Bronchial epithelial cell (primary cell): ENCODE data around the gene TXN2. TPM values are rescaled to one million over a fixed set of nuclear protein-coding genes. Genes with fewer than 3 reads are reported as not detected.

Experiments
- DNase-seq: peaks from one replicate; pipeline ENCODE4 v3.0.0-alpha.2; 2010; ENCODE audit warnings: low read depth
- FAIRE-seq: peaks from 2 replicates; lab custom pipeline; 2011; peaks lifted over from hg19 to GRCh38; lab: Jason Lieb, UNC
- H3K27me3 ChIP-seq: 2 replicates; pipeline ENCODE4 v1.5.1; 2011; ENCODE audit warnings: low read length; ENCODE audit not compliant: control insufficient read depth, insufficient read depth
- H3K36me3 ChIP-seq: 2 replicates; pipeline ENCODE4 v1.5.1; 2011; ENCODE audit warnings: low read length; ENCODE audit not compliant: control insufficient read depth, insufficient read depth
- H3K4me3 ChIP-seq: 2 replicates; pipeline ENCODE4 v1.5.1; 2011; ENCODE audit warnings: mild to moderate bottlenecking, low read depth, low read length, control low read depth
- total RNA-seq: library from RNA; depleted of rRNA; stranded (reverse); fragments of >200 nt; gene quantifications from 2 replicates; pipeline ENCODE4 v1.2.1, GENCODE V29; 2014
- TF ChIP-seq, protein P1 (sequence below): IDR thresholded peaks from 2 replicates; pipeline ENCODE4 v1.5.1; 2011; ENCODE audit warnings: mild to moderate bottlenecking, moderate library complexity, low read length, control low read depth, inconsistent platforms; ENCODE audit not compliant: insufficient read depth, severe bottlenecking

Gene TXN2
- total RNA-seq, 1 donor from 2014 or later: 17.9 TPM

DNA sequence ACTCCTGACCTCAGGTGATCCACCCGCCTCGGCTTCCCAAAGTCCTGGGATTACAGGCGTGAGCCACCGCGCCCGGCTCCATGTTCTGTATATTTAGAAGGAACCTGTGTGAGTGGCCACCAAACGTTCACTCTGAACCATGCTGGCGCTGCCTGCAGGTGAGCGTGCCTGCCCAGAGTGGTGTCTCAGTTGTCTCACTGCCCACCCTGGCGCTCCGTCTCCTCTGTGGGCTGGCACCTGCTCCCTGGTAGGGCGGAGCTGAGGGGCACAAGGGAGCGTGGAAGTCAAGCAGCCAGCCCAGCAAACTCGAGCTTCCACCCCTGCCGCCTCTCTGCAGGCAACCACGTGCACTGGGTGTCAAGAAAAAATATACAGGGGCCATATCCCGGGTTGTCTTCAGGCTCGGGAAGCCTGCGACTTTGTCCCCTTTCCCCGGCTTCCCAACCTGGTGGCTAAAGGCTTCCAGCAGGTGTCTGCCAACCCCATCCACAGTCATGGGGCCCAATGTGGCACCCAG lies 16.7 kb downstream of the TXN2 start:
- peaks cover 2% of the 10 kb centered on the region for H3K36me3 ChIP-seq
- no peak overlapping the region for H3K4me3 ChIP-seq

DNA sequence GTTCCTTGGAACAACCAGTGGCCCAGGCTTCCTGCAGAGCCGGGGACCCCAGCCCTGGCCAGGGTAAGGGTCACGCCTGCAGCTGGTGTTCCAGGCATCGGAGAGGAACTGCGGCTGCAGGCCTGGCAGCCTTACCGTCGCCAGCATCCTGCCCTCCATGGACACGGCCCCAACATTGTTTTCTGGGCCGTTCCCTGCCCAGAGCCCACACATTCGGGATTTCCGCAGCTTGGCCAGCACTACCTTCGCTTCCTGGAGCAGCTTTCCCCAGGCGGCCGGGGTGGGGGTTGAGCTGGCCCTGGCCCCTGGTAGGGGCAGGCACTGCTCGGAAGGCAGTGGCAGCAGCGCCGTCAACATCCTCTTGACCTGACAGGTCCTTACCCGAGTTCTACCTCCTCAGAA lies 17.7 kb downstream of the TXN2 start:
- no peaks in the 10 kb centered on the region for H3K27me3 ChIP-seq
- DNase-seq (no peak), FAIRE-seq (no peak)
- no peak overlapping the region for H3K4me3 ChIP-seq
- TF ChIP-seq, protein P1, sequence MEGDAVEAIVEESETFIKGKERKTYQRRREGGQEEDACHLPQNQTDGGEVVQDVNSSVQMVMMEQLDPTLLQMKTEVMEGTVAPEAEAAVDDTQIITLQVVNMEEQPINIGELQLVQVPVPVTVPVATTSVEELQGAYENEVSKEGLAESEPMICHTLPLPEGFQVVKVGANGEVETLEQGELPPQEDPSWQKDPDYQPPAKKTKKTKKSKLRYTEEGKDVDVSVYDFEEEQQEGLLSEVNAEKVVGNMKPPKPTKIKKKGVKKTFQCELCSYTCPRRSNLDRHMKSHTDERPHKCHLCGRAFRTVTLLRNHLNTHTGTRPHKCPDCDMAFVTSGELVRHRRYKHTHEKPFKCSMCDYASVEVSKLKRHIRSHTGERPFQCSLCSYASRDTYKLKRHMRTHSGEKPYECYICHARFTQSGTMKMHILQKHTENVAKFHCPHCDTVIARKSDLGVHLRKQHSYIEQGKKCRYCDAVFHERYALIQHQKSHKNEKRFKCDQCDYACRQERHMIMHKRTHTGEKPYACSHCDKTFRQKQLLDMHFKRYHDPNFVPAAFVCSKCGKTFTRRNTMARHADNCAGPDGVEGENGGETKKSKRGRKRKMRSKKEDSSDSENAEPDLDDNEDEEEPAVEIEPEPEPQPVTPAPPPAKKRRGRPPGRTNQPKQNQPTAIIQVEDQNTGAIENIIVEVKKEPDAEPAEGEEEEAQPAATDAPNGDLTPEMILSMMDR: no peak
- peaks cover 2% of the 10 kb centered on the region for H3K36me3 ChIP-seq

More for the DNA sequence above, 16.7 kb downstream of the TXN2 start:
- no peak for DNase-seq
- no peaks in the 10 kb centered on the region for H3K27me3 ChIP-seq
- no peak for FAIRE-seq
- TF ChIP-seq, protein P1: no peak

DNA sequence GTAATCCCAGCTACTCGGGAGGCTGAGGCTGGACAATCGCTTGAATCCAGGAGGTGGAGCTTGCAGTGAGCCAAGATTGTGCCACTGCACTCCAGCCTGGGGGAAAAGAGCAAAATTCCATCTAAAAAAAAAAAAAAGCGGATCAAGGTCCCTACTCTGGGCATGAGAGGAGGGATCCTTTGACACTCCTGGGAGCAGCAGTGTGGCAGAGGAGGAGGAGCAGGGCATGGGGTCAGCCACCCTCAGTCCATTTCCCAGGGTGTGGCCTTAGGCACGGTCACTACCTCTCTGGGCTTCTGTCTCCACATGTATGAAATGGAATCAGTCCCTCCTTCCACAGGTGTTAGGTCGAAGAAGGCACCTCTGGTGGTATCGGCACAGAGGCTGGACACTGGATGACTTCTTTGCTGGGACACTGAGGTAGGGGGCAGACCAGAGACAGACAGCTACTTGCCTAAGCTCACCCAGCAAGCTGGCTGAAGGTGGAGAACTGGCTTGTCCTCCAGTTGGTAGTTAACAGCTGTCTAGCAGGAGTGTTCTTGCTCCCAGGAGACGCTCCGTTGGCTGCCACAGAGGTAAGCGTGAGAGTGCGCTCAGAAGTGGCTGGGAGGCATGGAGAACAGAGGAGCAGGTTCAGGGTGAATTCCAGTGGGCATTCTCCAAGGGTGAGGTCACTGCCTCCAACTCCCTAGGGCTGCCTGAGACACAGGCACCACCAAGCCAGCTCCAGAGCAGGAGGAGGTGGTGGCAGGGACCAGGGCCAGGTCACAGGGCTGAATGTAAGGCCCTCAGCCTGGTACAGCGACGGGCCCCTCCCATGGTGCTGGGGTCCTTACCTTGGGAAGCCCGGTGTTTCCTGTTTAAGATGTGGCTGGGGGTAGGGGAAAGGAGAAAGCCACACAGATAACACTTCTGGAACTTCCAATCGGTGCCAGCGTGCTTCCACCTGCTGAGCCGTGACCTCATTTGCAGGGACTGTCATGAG lies 19.5 kb downstream of the TXN2 start:
- peak; percentile 60 for FAIRE-seq
- Histone ChIP-seq H3K27me3 (no peaks in the 10 kb centered on the region), H3K36me3 (no peaks in the 10 kb centered on the region), H3K4me3 (no peak overlapping the region)
- TF ChIP-seq, protein P1: no peak
- DNase-seq: peak; percentile 91

DNA sequence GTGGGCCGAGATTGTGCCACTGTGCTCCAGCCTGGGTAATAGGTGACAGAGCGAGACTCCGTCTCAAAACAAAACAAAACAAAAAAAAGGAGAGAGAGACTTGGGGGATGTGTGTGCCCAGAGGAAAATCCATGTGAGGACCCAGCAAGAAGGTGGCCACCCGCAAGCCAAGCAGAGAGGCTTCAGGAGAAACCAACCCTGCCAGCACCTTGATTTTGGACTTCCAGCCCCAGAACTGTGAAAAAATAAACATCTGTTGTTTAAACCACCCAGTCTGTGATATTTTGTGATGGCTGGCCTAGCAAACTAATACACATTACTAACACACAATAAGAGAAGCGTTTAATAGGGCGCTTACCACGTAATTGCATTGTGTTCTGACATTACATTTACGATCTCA lies 21.2 kb downstream of the TXN2 start:
- H3K36me3 ChIP-seq: no peaks in the 10 kb centered on the region
- DNase-seq (no peak), FAIRE-seq (no peak)
- TF ChIP-seq, protein P1: no peak
- H3K4me3 ChIP-seq: no peak overlapping the region
- no peaks in the 10 kb centered on the region for H3K27me3 ChIP-seq

DNA sequence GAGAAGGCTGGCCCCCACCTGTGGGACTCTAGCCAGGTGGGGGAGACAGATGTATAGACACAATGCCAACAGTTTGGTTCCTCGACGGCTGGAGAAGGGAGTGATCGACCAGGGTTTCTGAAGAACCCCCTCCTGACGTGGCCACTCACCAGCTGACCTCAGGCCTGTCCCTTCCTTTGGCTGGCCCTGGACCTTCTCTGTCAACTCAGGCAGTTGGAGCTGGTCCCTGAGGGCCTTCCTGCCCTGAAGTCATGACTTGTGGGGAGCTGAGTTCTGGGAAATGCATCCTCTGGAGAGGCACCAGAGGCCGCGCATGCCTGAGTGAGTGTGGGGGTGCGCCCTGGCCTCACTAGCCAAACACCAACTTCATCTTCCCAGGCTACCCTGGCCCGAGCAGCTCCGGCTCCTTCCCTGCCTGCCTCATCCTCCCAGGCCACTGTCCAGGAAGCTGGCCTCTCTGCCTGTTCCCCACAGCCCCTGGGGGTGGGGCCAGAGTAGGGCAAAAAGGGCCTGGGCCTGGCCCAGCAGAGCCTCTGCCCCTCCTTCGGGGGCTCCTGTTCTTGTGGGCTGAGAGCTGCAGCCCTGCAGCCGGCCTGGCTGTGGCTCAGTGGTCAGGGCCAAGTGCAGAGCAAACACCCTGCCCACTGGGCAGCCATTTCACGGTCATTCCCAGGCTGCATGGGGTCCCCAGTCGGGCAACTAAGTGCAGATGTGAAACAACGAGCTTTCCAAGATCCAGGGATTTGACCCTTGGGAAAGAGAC lies 23.6 kb downstream of the TXN2 start:
- no peak for FAIRE-seq
- DNase-seq: no peak
- Histone ChIP-seq H3K4me3 (no peak overlapping the region), H3K27me3 (no peaks in the 10 kb centered on the region), H3K36me3 (no peaks in the 10 kb centered on the region)
- TF ChIP-seq, protein P1: no peak
